HG02759 (cell line): Measurements from ENCODE around the gene APRT.
"Not testable (repeated sequence)": the region's sequence is repeated elsewhere in the genome, so short reads cannot be mapped to it uniquely, and the experiment has no call there.

Experiments used
- ATAC-seq: cut with Tn5 transposase; IDR thresholded peaks from one replicate; pipeline ENCODE4 v1.9.1; 2021; ENCODE audit warnings: mild to moderate bottlenecking, moderate library complexity; ENCODE audit not compliant: unreplicated experiment

Gene APRT

GRCh38 chr16:88790312-88791211 lies 21.2 kb downstream of the APRT start:
- ATAC-seq: no peak

- no peak for ATAC-seq
Observed at GRCh38 chr16:88789594-88789993, 22.1 kb downstream of the APRT start.

- not testable (repeated sequence) for ATAC-seq
Observed at GRCh38 chr16:88788749-88789148, 23.0 kb downstream of the APRT start.

GRCh38 chr16:88787579-88788314 lies 24.0 kb downstream of the APRT start:
- no peak for ATAC-seq

GRCh38 chr16:88785106-88785924 lies 26.4 kb downstream of the APRT start, which contains the start of gene PIEZO1:
Gene PIEZO1 (minus strand): TSS chr16:88785220. CDS start chr16:88784964, 256 bp downstream.
- ATAC-seq: peak; percentile 37

- ATAC-seq: peak; percentile 33
Observed at GRCh38 chr16:88784856-88785105, 26.9 kb downstream of the APRT start.

- ATAC-seq: peak; percentile 36
Observed at GRCh38 chr16:88784074-88784855, 27.5 kb downstream of the APRT start.

- no peak for ATAC-seq
Observed at GRCh38 chr16:88783391-88784073, 28.2 kb downstream of the APRT start.

- ATAC-seq: no peak
Observed at GRCh38 chr16:88782454-88783390, 29.0 kb downstream of the APRT start.

- no peak for ATAC-seq
Observed at GRCh38 chr16:88781140-88782077, 30.3 kb downstream of the APRT start.

GRCh38 chr16:88780142-88781062 lies 31.3 kb downstream of the APRT start:
- ATAC-seq: no peak

- no peak for ATAC-seq
Observed at GRCh38 chr16:88779406-88780141, 32.2 kb downstream of the APRT start.

- no peak for ATAC-seq
Observed at GRCh38 chr16:88778541-88779065, 33.1 kb downstream of the APRT start.

- no peak for ATAC-seq
Observed at GRCh38 chr16:88778271-88778525, 33.5 kb downstream of the APRT start.

- no peak for ATAC-seq
Observed at GRCh38 chr16:88777471-88778270, 34.1 kb downstream of the APRT start.
